ENCODE measurements around the gene FAM181B. TPM values are rescaled to one million over a fixed set of nuclear protein-coding genes. Genes with fewer than 3 reads are reported as not detected.
A peak's percentile ranks its signal among the peaks of the same experiment; 100 is the strongest.

The FAM181B gene
- total RNA-seq, 4 donors from 2014 or later: 0.55 to 0.64 TPM; not detected in 2

DNA sequence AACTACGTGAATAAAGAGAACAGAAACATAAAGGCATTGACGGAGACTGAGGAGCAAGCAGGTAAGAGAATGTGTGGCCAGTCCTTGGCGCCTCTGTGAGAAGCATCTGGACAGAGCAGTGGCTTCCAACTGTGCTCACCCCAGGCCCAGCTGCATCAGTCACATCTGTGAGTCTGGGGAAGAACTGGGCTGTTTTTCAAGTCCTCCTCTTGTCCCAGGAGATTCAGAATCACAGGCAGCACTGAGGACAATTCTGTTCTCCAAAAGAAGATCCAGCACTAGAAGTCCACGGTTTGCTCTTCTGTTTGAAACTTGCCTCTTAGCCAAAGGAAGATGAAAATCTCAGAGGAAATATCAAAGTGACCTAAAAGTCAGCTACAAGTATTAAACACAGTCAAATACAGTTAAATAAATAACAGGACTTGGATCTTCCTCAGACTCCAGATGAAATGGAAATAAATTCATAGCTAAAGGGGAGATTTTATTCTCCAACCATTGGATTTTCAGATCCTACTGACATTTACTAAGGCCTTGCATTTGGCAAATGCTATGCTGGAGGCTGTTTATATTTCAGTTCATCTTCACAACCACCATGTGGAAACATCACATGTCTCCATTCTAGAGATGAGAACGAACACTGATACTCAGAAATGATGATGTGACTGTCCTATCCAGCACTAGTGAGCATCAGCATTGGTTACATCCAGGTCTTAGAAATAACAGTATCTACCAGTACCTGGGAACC lies 14.1 kb downstream of the FAM181B start:
- no peak overlapping the region for H3K4me3 ChIP-seq
- intact Hi-C loops (cut with DNase I; ENCODE audit: low total_unique reads) (no loop called here), in situ Hi-C loops (cut with MboI; ENCODE audit: low pct_ligation_motif_present in 1 of 4, low pct_unique_long_range_greater_than_20kb in 1 of 4, low sequenced_read_pairs in 3 of 4) (loop anchor here (25.0 kb wide), 2 partner anchors 518 to 1093 kb away; no protein-coding TSS in a partner anchor)
- peak overlapping the region in 1 of 4 donors; percentile 22 for H3K27ac ChIP-seq
- WGBS, 2 donors (ENCODE audit: low coverage in 1 of 2): 73 to 91% methylated on average over 3 to 5 of the region's 5 CpGs
- no peaks in the 10 kb centered on the region for H3K9me3 ChIP-seq
- DNase-seq: no peak
- TF ChIP-seq EP300 (IDR thresholded peaks at IDR 0.05; ENCODE audit: low read depth) (no peak), POLR2A (IDR thresholded peaks at IDR 0.05) (no peak), POLR2AphosphoS5 (IDR thresholded peaks at IDR 0.05) (no peak)
- TF ChIP-seq, protein P1, sequence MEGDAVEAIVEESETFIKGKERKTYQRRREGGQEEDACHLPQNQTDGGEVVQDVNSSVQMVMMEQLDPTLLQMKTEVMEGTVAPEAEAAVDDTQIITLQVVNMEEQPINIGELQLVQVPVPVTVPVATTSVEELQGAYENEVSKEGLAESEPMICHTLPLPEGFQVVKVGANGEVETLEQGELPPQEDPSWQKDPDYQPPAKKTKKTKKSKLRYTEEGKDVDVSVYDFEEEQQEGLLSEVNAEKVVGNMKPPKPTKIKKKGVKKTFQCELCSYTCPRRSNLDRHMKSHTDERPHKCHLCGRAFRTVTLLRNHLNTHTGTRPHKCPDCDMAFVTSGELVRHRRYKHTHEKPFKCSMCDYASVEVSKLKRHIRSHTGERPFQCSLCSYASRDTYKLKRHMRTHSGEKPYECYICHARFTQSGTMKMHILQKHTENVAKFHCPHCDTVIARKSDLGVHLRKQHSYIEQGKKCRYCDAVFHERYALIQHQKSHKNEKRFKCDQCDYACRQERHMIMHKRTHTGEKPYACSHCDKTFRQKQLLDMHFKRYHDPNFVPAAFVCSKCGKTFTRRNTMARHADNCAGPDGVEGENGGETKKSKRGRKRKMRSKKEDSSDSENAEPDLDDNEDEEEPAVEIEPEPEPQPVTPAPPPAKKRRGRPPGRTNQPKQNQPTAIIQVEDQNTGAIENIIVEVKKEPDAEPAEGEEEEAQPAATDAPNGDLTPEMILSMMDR (IDR thresholded peaks at IDR 0.05): no peak
- no peaks in the 10 kb centered on the region for H3K4me1 ChIP-seq
- H3K27me3 ChIP-seq: no peaks in the 10 kb centered on the region
- H3K36me3 ChIP-seq: no peaks in the 10 kb centered on the region

DNA sequence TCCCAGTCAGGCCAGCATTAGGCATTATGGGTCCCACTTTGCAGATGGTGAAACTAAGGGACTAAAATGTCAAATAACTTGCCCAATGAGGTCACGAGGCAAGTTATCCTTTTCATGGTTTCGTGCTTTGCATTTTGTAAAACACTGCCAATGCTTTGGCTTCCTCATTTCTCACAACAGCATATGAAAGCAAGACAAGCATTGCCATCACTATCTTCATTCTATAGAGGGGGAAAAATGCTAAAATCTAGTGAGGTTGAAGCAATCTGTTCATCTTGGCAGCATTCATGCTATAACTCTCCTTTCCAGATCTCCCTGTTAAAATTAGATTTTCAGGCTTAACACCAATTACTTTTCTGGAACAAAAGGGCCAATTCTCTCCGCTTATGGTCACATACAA lies 14.8 kb downstream of the FAM181B start:
- DNase-seq: no peak
- intact Hi-C loops (cut with DNase I; ENCODE audit: low total_unique reads) (no loop called here), in situ Hi-C loops (cut with MboI; ENCODE audit: low pct_ligation_motif_present in 1 of 4, low pct_unique_long_range_greater_than_20kb in 1 of 4, low sequenced_read_pairs in 3 of 4) (loop anchor here (25.0 kb wide), 2 partner anchors 518 to 1093 kb away; no protein-coding TSS in a partner anchor)
- no peak overlapping the region for H3K4me3 ChIP-seq
- no peaks in the 10 kb centered on the region for H3K27me3 ChIP-seq
- no peaks in the 10 kb centered on the region for H3K36me3 ChIP-seq
- no peak overlapping the region for H3K27ac ChIP-seq
- TF ChIP-seq EP300 (IDR thresholded peaks at IDR 0.05; ENCODE audit: low read depth) (no peak), POLR2A (IDR thresholded peaks at IDR 0.05) (no peak), POLR2AphosphoS5 (IDR thresholded peaks at IDR 0.05) (no peak)
- TF ChIP-seq, protein P1 (IDR thresholded peaks at IDR 0.05): no peak
- no peaks in the 10 kb centered on the region for H3K9me3 ChIP-seq
- WGBS, 2 donors (ENCODE audit: low coverage in 1 of 2): 30 to 61% methylated on average over 3 of the region's 3 CpGs
- no peaks in the 10 kb centered on the region for H3K4me1 ChIP-seq

GRCh38 chr11:82718307-82718706 lies 15.4 kb downstream of the FAM181B start:
- DNase-seq: no peak
- no peak overlapping the region for H3K4me3 ChIP-seq
- intact Hi-C loops (cut with DNase I; ENCODE audit: low total_unique reads) (no loop called here), in situ Hi-C loops (cut with MboI; ENCODE audit: low pct_ligation_motif_present in 1 of 4, low pct_unique_long_range_greater_than_20kb in 1 of 4, low sequenced_read_pairs in 3 of 4) (loop anchor here (25.0 kb wide), 2 partner anchors 519 to 1094 kb away; no protein-coding TSS in a partner anchor)
- no peaks in the 10 kb centered on the region for H3K4me1 ChIP-seq
- TF ChIP-seq EP300 (IDR thresholded peaks at IDR 0.05; ENCODE audit: low read depth) (no peak), POLR2A (IDR thresholded peaks at IDR 0.05) (no peak), POLR2AphosphoS5 (IDR thresholded peaks at IDR 0.05) (no peak)
- TF ChIP-seq, protein P1 (IDR thresholded peaks at IDR 0.05): peak; percentile 58 to 70 (median 64)
- 18 to 33% methylated on average over 4 to 5 of the region's 5 CpGs for whole genome bisulfite sequencing, 2 donors (ENCODE audit: low coverage in 1 of 2)
- H3K27ac ChIP-seq: no peak overlapping the region
- no peaks in the 10 kb centered on the region for H3K27me3 ChIP-seq
- no peaks in the 10 kb centered on the region for H3K36me3 ChIP-seq
- H3K9me3 ChIP-seq: no peaks in the 10 kb centered on the region

DNA sequence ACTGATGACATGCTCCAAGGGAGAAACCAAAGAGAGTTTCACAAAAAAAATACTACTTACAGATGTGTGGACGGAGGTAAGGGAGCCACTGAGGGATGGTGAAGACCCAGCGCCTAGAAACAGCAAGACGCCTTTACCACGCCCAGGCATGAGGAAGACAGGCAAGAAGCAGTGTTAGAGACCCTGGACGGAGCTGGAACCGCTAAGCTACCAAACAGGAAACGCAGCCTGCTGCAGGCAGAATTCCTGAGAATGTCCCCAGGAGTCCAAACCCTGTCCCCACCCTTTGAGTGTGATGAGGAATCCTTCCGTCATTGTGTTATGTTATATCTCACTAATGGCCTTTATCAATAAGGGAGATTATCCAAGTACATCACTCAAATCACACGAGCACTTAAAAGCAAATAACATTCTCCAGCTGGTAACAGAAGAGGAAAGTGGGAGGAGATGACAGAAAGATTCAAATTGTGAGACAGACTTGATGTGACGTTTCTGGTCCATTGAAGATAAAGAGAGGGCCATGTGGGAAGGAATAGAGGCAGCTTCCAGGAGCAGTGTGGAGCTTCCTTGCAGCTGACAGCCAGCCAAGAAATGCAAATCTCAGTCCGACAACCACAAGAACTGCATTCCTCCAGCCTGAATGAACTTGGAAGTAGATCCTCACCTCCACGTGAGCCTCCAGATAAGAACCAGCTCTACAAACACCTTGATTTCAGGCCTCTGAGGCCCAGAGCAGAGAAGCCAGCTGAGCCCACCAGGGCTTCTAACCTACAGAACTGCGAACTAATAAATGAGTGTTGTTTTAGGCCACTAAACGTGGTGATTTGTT lies 19.1 kb downstream of the FAM181B start:
- H3K27me3 ChIP-seq: peaks cover 3% of the 10 kb centered on the region
- no peaks in the 10 kb centered on the region for H3K36me3 ChIP-seq
- TF ChIP-seq, protein P1 (IDR thresholded peaks at IDR 0.05): no peak
- no peak for TF ChIP-seq POLR2AphosphoS5 (IDR thresholded peaks at IDR 0.05)
- H3K9me3 ChIP-seq: no peaks in the 10 kb centered on the region
- in situ Hi-C loops (cut with MboI; ENCODE audit: low pct_ligation_motif_present in 1 of 4, low pct_unique_long_range_greater_than_20kb in 1 of 4, low sequenced_read_pairs in 3 of 4) (loop anchor here (25.0 kb wide), 2 partner anchors 523 to 1098 kb away; no protein-coding TSS in a partner anchor), intact Hi-C loops (cut with DNase I; ENCODE audit: low total_unique reads) (no loop called here)
- H3K4me1 ChIP-seq: no peaks in the 10 kb centered on the region
- 67 to 75% methylated on average over 7 to 14 of the region's 14 CpGs for WGBS, 2 donors (ENCODE audit: low coverage in 1 of 2)
- H3K4me3 ChIP-seq: no peak overlapping the region
- H3K27ac ChIP-seq: no peak overlapping the region
- no peak for DNase-seq
